Adipose tissue (tissue), 3 donors: ENCODE results near the gene PTP4A2. TPM values are rescaled to one million over a fixed set of nuclear protein-coding genes. Genes with fewer than 3 reads are reported as not detected.

ENCODE experiments used
- H3K27ac ChIP-seq: one replicate; pipeline ENCODE4 v1.5.1; 2013; ENCODE audit warnings: low read depth, low read length
- WGBS, 3 donors: extraction: QIAGEN DNeasy Blood & Tissue Kit; methylation state at CpG; one replicate each; pipeline ENCODE4 v1.1.7; 2013; 5-methylcytosine and 5-hydroxymethylcytosine counted together
- polyA plus RNA-seq, 3 donors: library from polyadenylated mRNA; stranded (reverse); fragments of 200-250 nt; gene quantifications; one replicate each; pipeline ENCODE4 v1.2.3, GENCODE V29; 2013
- donor health status: healthy with polysubstance abuse.
- donor health status: Bipolar disorder and iron deficiency.
- donor health status: healthy.

PTP4A2 gene
- polyA plus RNA-seq, 3 donors = 42.8 to 282 (median 149) TPM

DNA sequence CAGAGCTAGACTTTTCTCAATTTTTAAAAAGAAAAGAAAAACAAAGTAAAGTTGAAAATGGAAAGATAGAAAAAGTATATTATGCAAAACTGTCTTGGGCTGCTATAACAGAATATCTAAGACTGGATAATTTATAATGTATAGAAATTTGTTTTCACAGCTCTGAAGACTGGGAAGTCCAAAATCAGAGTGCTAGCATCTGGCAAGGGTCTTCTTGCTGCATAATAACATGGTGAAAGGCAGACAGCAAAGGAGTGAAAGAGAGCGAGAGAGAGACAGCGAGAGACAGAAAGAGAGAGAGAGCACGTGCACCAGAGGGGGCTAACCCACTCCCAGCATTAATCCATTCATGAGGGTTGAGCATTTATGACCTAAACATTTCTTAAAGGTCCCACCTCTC lies 63.2 kb downstream of the PTP4A2 start:
- 84 to 94% (median 93%) methylated on average over 3 of the region's 3 CpGs for WGBS, 3 donors
- H3K27ac ChIP-seq = no peak overlapping the region

DNA sequence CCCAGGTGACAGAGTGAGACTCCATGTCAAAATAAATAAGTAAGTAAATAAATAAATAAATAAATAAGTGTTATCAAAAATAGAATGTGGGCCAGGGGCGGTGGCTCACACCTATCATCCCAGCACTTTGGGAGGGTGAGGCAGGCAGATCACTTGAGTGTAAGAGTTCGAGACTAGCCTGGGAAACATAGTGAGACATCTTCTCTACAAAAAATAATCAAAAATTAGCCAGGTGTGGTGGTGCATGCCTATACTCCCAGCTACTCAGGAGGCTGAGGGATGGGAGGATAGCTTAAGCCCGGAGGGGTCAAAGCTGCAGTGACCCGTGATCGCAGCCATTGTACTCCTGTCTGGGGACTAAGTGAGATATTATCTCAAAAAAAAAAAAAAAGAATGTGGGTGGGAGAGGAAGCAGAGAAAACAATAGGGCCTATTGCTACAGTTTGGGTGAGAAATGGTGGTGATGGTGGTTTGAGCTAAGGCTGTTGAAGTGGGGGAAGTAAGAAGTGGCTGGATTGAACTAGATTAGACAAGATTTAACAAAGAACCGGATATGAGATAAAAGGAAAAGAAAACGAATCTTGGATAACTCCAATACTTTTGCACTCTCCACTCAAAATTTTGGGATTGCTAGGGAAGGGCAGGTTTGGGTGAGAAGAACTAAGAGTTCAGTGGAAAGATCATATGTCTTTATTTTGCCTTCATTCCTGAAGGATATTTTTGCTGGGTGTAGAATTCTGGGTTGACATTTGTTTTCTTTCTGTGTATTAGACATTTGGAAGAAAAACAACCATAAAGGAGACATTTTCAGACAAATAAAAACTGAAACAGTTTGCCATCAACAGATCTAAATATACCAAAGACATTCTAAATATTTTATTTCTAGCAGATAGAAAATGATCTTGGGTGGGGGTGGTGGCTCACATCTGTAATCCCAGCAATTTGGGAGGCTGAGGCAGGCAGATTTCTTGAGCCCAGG lies 65.2 kb downstream of the PTP4A2 start:
- WGBS, 3 donors = 72 to 84% (median 73%) methylated on average over 7 of the region's 7 CpGs
- H3K27ac ChIP-seq = no peak overlapping the region

DNA sequence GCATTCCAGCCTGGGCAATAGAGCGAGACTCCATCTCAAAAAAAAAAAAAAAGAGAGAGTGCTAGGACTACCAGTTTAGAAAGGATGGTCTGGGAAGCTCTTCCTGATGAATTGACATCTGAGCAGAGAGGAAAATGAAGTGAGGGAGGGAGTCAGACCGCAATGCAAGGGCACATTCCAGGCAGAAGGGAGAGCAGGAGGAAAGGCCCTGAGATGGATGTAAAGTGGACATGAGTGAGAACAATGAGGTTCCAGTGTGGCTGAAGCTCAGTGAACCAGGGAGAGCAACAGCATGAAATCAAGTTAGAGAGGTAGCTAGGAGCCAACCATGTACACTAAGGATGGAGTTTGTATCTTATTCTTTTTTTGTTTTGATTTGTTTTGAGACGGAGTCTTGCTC lies 66.5 kb downstream of the PTP4A2 start:
- 93 to 95% (median 93%) methylated on average over 3 of the region's 3 CpGs for WGBS, 3 donors

DNA sequence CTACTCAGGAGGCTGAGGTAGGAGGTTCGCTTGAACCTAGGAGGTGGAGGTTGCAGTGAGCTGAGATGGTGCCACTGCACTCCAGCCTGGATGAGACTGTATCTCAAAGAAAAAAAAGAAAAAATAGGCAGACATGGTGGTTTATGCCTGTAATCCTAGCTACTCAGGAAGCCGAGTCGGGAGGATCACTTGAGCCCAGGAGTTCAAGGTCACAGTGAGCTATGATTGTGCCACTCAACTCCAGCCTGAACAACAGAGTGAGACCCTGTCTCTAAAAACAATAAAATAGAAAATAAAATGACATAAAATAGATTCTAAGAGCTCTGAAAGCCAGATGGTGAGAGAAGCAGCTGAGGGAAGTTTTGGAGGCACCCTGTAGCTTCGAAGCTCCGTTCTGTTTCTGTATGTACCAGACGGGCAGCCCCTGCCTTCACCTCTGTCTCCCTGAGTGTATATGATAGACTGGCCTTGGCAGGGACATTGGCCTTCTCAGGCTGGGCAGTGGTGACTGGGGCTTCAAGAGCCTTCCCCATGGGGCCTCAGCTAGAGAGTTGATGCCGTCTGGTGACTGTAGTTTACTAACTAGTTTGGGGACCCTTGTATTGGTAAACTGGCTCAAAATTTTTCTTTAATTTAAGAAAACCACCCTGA lies 68.0 kb downstream of the PTP4A2 start:
- no peak overlapping the region for H3K27ac ChIP-seq
- 85 to 93% (median 88%) methylated on average over 7 of the region's 7 CpGs for WGBS, 3 donors

More for the DNA sequence above, 66.5 kb downstream of the PTP4A2 start:
- no peak overlapping the region for H3K27ac ChIP-seq

DNA sequence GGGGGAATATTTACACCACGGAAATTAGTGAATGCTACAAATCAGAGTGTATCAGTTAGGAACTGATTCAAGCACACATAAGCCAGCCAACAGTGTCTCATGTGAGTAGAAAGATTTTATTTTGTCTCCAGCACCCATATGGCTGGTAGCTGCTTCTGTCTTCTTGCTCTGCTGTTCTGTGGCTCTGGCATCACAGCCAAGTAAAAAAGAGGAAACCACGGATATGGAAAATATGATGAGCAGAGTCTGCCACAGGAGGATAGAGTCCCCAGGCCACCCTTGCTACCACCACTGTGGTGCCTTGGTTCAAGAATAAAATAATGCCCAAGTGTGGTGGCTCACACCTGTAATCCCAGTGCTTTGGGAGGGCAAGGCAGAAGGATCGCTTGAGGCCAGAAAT lies 68.7 kb downstream of the PTP4A2 start:
- WGBS, 3 donors = 56 to 67% (median 58%) methylated on average over 3 of the region's 3 CpGs
- no peak overlapping the region for H3K27ac ChIP-seq

DNA sequence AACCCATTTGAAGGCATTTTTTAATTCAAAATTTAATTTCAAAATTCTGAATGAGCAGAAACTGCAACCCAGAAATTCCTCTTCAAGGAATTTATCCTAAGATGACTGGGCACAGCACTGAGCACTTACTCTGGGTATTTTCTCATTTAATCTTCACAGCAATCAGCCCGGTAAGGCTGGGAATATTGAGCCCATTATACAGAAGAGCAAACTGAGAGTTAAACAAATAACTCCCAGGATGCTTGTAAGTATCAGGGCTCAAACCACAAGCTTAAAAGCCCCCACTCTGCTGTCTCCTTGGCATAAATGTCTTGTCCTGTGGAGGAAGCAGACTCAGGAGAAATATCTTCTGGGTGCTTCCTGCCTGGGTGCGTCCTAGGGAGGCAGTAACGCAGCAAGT lies 69.3 kb downstream of the PTP4A2 start:
- no peak overlapping the region for H3K27ac ChIP-seq
- 61 to 82% (median 74%) methylated on average over 3 of the region's 3 CpGs for WGBS, 3 donors

DNA sequence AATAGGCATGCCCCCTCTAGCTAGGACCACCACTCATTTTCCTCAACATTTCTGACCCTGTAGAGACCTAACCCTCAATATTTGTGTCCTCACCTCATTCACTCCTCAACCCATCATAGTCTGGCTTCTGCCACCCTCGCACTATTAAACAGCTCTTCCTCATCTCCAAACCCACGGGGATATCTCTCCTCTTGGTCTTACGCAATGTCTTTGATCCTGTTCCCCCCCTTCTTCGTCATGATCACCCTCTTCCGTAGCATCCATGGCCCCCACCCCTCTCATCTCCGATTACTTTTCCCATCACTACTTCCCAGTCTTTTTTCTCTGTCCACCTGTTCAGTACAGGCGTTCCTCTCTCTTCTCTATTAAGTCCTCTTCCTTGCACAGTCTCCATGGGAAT lies 70.6 kb downstream of the PTP4A2 start:
- H3K27ac ChIP-seq = no peak overlapping the region
- 68 to 85% (median 79%) methylated on average over 7 of the region's 7 CpGs for WGBS, 3 donors

DNA sequence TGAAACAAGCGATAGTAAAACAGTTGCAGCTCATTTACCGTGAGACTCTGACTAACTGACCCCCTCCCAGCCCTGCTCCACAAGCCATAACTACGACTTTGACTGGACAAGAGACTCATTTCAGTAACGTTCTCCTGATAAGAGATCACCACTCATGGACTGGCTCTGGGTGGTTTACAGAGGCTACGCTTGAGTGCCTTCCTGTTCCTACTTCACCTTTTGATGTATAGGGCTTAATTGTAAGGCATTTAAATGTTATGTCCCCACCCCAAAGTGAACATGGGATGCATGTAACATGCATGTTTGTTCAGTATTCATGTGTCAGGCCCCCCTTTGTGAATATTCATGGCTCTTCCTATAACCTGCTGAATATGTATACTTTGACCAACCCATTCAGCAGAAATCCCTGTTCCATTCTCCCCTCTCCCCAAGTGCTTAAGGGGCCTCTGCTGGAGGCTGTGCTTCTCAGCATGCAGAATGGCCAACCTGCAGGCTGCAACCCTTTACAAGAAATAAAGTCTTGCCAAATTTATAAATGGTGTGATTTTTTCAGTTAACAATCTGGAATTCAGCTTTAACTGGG lies 71.6 kb downstream of the PTP4A2 start:
- 66 to 73% (median 73%) methylated on average over 5 of the region's 5 CpGs for WGBS, 3 donors
- H3K27ac ChIP-seq = no peak overlapping the region

DNA sequence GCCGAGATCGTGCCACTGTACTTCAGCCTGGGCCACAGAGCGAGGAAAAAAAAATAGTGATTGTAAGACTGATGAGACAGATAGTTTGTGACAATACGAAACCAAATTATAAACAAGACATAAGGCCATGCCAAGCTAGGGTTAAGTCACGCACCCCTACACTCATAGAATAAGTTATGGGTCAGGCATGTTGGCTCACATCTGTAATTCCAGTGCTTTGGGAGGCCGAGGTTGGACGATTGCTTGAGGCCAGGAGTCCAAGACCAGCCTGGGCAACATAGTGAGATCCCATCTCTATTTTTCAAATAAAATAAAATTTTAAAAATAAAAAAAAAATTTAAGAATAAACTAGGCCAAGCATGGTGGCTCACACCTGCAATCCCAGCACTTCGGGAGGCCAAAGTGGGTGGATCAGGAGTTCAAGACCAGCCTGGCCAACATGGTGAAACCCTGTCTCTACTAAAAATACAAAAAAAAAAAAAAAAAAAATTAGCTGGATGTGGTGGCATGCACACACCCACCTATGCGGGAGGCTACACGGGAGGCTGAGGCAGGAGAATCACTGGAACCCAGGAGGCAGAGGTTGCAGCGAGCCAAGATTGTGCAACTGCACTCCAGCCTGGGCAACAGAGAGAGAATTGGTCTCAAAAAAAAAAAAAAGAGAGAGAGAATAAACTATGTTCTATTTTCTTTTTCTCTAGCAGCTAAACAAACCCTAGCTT lies 72.3 kb downstream of the PTP4A2 start:
- 90 to 93% (median 90%) methylated on average over 11 of the region's 11 CpGs for WGBS, 3 donors
- no peak overlapping the region for H3K27ac ChIP-seq

DNA sequence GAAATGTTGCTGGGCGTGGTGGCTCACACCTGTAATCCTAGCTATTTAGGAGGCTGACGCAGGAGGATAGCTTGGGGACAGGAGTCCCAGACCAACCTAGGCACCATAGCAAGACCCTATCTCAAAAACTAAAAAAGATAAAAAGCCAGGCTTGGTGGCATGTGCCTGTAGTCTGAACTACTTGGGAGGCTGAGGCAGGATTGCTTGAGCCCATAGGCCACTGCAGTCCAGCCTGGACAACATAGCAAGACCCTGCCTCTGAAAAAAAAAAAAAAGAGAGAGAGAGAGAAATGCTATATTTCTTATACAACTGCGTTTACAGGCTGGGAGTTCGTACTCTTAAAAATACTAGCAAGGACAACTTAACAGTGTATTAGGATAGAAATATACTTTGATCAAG lies 76.1 kb downstream of the PTP4A2 start:
- no peak overlapping the region for H3K27ac ChIP-seq
- WGBS, 3 donors = 95 to 96% (median 95%) methylated on average over 4 of the region's 4 CpGs

DNA sequence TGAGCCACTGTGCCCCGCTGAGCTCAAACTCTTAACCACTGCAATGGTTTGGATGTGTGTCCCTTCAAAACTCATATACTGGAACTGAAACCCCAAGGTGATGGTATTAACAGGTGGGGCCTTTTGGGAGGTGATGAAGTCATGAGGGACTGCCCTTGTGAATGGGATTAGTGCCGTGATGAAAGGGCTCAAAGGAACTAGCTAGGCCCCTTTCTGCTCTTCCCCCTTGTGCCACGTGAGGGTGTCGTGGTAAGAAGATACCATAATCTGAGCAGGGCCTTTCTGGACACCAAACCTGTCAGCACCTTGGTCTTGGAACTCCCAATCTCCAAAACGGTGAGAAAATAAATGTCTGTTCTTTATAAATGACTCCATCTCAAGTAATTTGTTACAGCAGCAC lies 76.8 kb downstream of the PTP4A2 start:
- WGBS, 3 donors = 85 to 88% (median 87%) methylated on average over 5 of the region's 5 CpGs
- no peak overlapping the region for H3K27ac ChIP-seq

DNA sequence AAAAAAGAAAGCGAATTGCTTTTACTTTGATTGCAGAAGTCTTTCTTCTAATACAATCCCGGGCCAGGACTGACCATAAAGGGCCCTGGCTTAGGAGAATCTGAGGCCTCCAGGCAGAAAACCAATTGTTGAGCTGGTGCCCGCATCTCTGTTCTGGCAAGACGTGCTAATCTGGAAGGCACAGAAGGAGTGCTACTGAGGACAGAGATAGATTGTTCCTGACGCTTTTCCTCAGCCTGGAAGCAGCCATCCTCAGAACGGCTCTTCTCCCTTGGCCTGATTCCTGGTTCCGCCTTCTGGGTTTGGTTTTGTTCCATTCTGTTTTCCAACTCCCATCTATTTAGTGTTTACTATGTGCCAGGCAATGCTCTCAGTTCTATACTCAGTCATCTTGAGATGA lies 77.6 kb downstream of the PTP4A2 start:
- no peak overlapping the region for H3K27ac ChIP-seq
- 66 to 90% (median 70%) methylated on average over 7 of the region's 7 CpGs for WGBS, 3 donors

DNA sequence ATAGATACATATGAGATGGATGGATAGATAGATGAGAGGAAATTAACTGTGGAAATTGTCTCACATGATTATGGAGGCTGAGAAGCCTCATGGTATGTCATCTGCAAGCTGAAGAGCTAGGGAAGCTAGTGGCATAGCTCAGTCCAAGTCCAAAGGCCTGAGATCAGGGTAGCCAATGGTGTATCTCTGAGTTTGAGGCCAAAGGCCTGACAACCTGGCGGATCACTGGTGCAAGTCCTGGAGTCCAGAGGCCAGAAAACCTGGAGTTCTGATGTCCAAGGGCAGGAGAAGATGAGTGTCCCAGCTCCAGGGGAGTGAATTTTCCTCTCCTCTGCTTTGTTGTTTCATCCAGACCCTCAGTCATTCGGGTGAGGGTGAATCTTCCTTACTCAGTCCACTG lies 78.4 kb downstream of the PTP4A2 start:
- WGBS, 3 donors = 93 to 99% (median 94%) methylated on average over 2 of the region's 2 CpGs
- no peak overlapping the region for H3K27ac ChIP-seq

DNA sequence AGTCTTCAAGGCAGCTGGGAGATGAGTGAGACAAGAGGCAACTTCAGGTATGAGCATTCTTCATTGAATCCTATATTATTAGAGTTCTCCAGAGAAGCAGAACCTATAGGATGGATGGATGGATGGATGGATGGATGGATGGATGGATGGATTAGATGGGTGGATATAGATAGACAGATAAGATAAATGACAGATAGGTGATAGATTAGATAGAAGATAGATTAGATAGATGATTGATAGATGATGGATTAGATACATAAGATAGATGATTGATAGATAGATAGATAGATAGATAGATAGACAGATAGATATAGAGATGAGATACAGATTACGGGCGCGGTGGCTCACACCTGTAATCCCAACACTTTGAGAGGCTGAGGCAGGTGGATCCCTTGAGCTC lies 79.1 kb downstream of the PTP4A2 start:
- no peak overlapping the region for H3K27ac ChIP-seq

DNA sequence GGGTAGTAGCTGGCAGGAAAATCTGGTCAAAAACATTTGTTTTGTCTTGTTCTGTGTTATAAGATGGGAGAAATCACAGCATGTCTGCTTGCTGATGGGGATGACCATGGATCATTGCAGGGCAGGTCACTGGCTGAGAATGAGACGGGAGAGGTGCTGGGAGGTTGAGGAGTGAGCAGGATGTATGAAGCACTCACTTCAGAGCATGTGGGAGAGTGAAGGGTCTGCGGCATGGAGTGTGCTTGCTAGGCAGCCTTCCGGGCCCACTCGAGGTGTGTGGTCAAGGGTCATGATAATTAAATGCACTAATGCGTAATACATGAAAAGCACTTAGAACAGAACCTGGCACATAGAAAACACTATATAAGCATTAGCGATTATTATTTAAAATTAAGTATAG lies 80.3 kb downstream of the PTP4A2 start:
- no peak overlapping the region for H3K27ac ChIP-seq
- 80 to 89% (median 81%) methylated on average over 6 of the region's 6 CpGs for WGBS, 3 donors

More for the DNA sequence above, 79.1 kb downstream of the PTP4A2 start:
- WGBS, 3 donors = 95 to 98% (median 98%) methylated on average over 3 of the region's 3 CpGs
